GM19438 (cell line): ENCODE data around the gene PTPRK.

ENCODE experiments used
- ATAC-seq: cut with Tn5 transposase; IDR thresholded peaks from one replicate; pipeline ENCODE4 v1.9.1; 2021; ENCODE audit warnings: low read depth; ENCODE audit not compliant: unreplicated experiment

Gene PTPRK

GRCh38 chr6:128164254-128164653, 356.1 kb downstream of the PTPRK start:
- ATAC-seq: no peak

- ATAC-seq: no peak
Measured at GRCh38 chr6:128162423-128162822, 358.0 kb downstream of the PTPRK start.

GRCh38 chr6:128161839-128162238, 358.6 kb downstream of the PTPRK start:
- ATAC-seq: no peak

- ATAC-seq: no peak
Measured at GRCh38 chr6:128161263-128161662, 359.1 kb downstream of the PTPRK start.

- no peak for ATAC-seq
Measured at GRCh38 chr6:128158496-128158895, 361.9 kb downstream of the PTPRK start.

- ATAC-seq: no peak
Measured at GRCh38 chr6:128156321-128157111, 363.9 kb downstream of the PTPRK start.

GRCh38 chr6:128155826-128156225, 364.6 kb downstream of the PTPRK start:
- no peak for ATAC-seq

- ATAC-seq: no peak
Measured at GRCh38 chr6:128152551-128152950, 367.8 kb downstream of the PTPRK start.

GRCh38 chr6:128150376-128150775, 370.0 kb downstream of the PTPRK start:
- ATAC-seq: no peak

GRCh38 chr6:128149796-128150195, 370.6 kb downstream of the PTPRK start:
- ATAC-seq: no peak

- ATAC-seq: no peak
Measured at GRCh38 chr6:128144320-128144719, 376.1 kb downstream of the PTPRK start.

- no peak for ATAC-seq
Measured at GRCh38 chr6:128141932-128142331, 378.5 kb downstream of the PTPRK start.

- ATAC-seq: no peak
Measured at GRCh38 chr6:128139519-128139918, 380.9 kb downstream of the PTPRK start.

GRCh38 chr6:128138694-128139093, 381.7 kb downstream of the PTPRK start:
- ATAC-seq: no peak

- no peak for ATAC-seq
Measured at GRCh38 chr6:128135325-128135724, 385.1 kb downstream of the PTPRK start.

- ATAC-seq: no peak
Measured at GRCh38 chr6:128131566-128131965, 388.8 kb downstream of the PTPRK start.

- no peak for ATAC-seq
Measured at GRCh38 chr6:128131036-128131435, 389.4 kb downstream of the PTPRK start.

- no peak for ATAC-seq
Measured at GRCh38 chr6:128129679-128130078, 390.7 kb downstream of the PTPRK start.

GRCh38 chr6:128127650-128128049, 392.7 kb downstream of the PTPRK start:
- ATAC-seq: no peak

GRCh38 chr6:128124713-128125112, 395.7 kb downstream of the PTPRK start:
- ATAC-seq: no peak

- ATAC-seq: no peak
Measured at GRCh38 chr6:128121610-128122009, 398.8 kb downstream of the PTPRK start.

- ATAC-seq: no peak
Measured at GRCh38 chr6:128121190-128121589, 399.2 kb downstream of the PTPRK start.

- ATAC-seq: no peak
Measured at GRCh38 chr6:128118401-128118800, 402.0 kb downstream of the PTPRK start.
